GM23338 (cell line): ENCODE data around the gene BRK1. TPM values are rescaled to one million over a fixed set of nuclear protein-coding genes. Genes with fewer than 3 reads are reported as not detected.
A peak's percentile ranks its signal among the peaks of the same experiment; 100 is the strongest.

ENCODE experiments used
- ATAC-seq: fragments of 200-7000 bp; cut with Tn5 transposase; 3 replicates; pipeline ENCODE4 v1.9.1; 2020
- DNase-seq: peaks from one replicate; pipeline ENCODE4 v3.0.0-alpha.2; 2015; ENCODE audit warnings: low spot score
- H2AFZ ChIP-seq: fragments of 200-600 bp; sonication (generic); 2 replicates; pipeline ENCODE4 v1.8.0; 2016; ENCODE audit warnings: antibody characterized with exemption, mild to moderate bottlenecking, moderate library complexity
- H3F3A ChIP-seq: fragments of 200-600 bp; sonication (generic); replicated peaks from 2 replicates; pipeline ENCODE4 v1.8.0; 2017; ENCODE audit warnings: antibody characterized with exemption, mixed run types, low read depth
- H3K27ac ChIP-seq: fragments of 200-600 bp; sonication (generic); 2 replicates; pipeline ENCODE4 v1.6.1; 2016; ENCODE audit warnings: low read depth
- H3K27me3 ChIP-seq: fragments of 200-600 bp; sonication (generic); 2 replicates; pipeline ENCODE4 v1.8.0; 2016; ENCODE audit warnings: mild to moderate bottlenecking, mixed run types, moderate library complexity; ENCODE audit not compliant: insufficient read depth
- H3K36me3 ChIP-seq: fragments of 200-600 bp; sonication (generic); 2 replicates; pipeline ENCODE4 v1.8.0; 2016; ENCODE audit warnings: mild to moderate bottlenecking; ENCODE audit not compliant: insufficient read depth
- H3K4me1 ChIP-seq: fragments of 200-600 bp; sonication (generic); 2 replicates; pipeline ENCODE4 v1.8.0; 2016; ENCODE audit warnings: mild to moderate bottlenecking, moderate library complexity; ENCODE audit not compliant: insufficient read depth
- H3K4me2 ChIP-seq: fragments of 200-600 bp; sonication (generic); 2 replicates; pipeline ENCODE4 v1.7.1; 2017; ENCODE audit warnings: mixed run types
- H3K4me3 ChIP-seq: fragments of 200-600 bp; sonication (generic); 2 replicates; pipeline ENCODE4 v1.6.1; 2016; ENCODE audit warnings: mixed run types
- H3K79me2 ChIP-seq: fragments of 200-600 bp; sonication (generic); replicated peaks from 2 replicates; pipeline ENCODE4 v1.8.0; 2017; ENCODE audit warnings: mild to moderate bottlenecking; ENCODE audit not compliant: insufficient read depth
- H3K9me2 ChIP-seq: fragments of 200-600 bp; sonication (generic); 2 replicates; pipeline ENCODE4 v1.8.0; 2017; ENCODE audit not compliant: insufficient read depth
- H4K20me1 ChIP-seq: fragments of 200-600 bp; sonication (generic); replicated peaks from 2 replicates; pipeline ENCODE4 v1.8.0; 2017; ENCODE audit warnings: mild to moderate bottlenecking; ENCODE audit not compliant: insufficient read depth
- H3K27ac Mint-ChIP-seq: 2 replicates; pipeline ENCODE4 v1.8.0; 2020; ENCODE audit warnings: inconsistent platforms, mild to moderate bottlenecking, moderate library complexity, mixed read lengths
- H3K27me3 Mint-ChIP-seq: 3 replicates; pipeline ENCODE4 v1.8.0; 2022; ENCODE audit warnings: low read depth, mild to moderate bottlenecking, moderate library complexity, mixed read lengths, inconsistent platforms; ENCODE audit not compliant: insufficient read depth, poor library complexity
- H3K36me3 Mint-ChIP-seq: 3 replicates; pipeline ENCODE4 v1.8.0; 2021; ENCODE audit warnings: low read depth, mild to moderate bottlenecking, inconsistent platforms, moderate library complexity, mixed read lengths
- H3K4me1 Mint-ChIP-seq: 3 replicates; pipeline ENCODE4 v1.8.0; 2020; ENCODE audit warnings: mild to moderate bottlenecking, inconsistent platforms, mixed read lengths
- H3K4me3 Mint-ChIP-seq: 3 replicates; pipeline ENCODE4 v1.8.0; 2021; ENCODE audit warnings: moderate library complexity, mild to moderate bottlenecking, inconsistent platforms, mixed read lengths
- H3K9me3 Mint-ChIP-seq: 3 replicates; pipeline ENCODE4 v1.8.0; 2020; ENCODE audit warnings: moderate library complexity, mild to moderate bottlenecking, inconsistent platforms, mixed read lengths
- EZH2 ChIP-seq: fragments of 200-600 bp; sonication (generic); IDR thresholded peaks from one replicate; pipeline ENCODE4 v1.8.0; 2017; ENCODE audit warnings: antibody characterized with exemption, mild to moderate bottlenecking, low read depth; ENCODE audit not compliant: unreplicated experiment
- NANOG ChIP-seq: IDR thresholded peaks from 2 replicates; pipeline ENCODE4 v1.6.1; 2016; ENCODE audit warnings: antibody characterized with exemption, borderline replicate concordance
- ZNF331 ChIP-seq: fragments of 250-450 bp; sonication (Bioruptor Pico); IDR thresholded peaks from 2 replicates; pipeline ENCODE4 v1.5.0; 2020; ENCODE audit warnings: low read depth, mild to moderate bottlenecking, moderate library complexity
- polyA plus RNA-seq: library from polyadenylated mRNA; unstranded; fragments of >200 nt; fragmentation: Nextera tagmentation; extraction: Ambion mirVana; gene quantifications from 2 replicates; pipeline ENCODE4 v1.2.1, GENCODE V29; 2016
- total RNA-seq: library from RNA; depleted of rRNA; stranded (reverse); fragments of >200 nt; shearing (Covaris generic); gene quantifications from 2 replicates; pipeline ENCODE4 v1.2.3, GENCODE V29; 2014
- TF ChIP-seq, protein P1 (sequence below), 2 experiments: fragments of 200-600 bp in 1 of 2; sonication (generic) in 1 of 2; conservative IDR thresholded peaks; 2 replicates each; pipeline versions ENCODE4 v1.5.1 to v1.6.1; 2016 to 2017; ENCODE audit warnings: antibody characterized with exemption in 2 of 2, low read depth in 2 of 2, mild to moderate bottlenecking in 2 of 2, moderate library complexity in 1 of 2
- TF ChIP-seq, protein P2 (sequence below): IDR thresholded peaks from one replicate; pipeline ENCODE4 v1.6.1; 2018; ENCODE audit warnings: antibody characterized with exemption; ENCODE audit not compliant: unreplicated experiment
- TF ChIP-seq, protein P3 (sequence below): IDR thresholded peaks from 2 replicates; pipeline ENCODE4 v1.6.1; 2016; ENCODE audit warnings: antibody characterized with exemption

The BRK1 gene
- total and polyA plus RNA-seq, 2 experiments from 2014 or later = 130 to 165 TPM

DNA sequence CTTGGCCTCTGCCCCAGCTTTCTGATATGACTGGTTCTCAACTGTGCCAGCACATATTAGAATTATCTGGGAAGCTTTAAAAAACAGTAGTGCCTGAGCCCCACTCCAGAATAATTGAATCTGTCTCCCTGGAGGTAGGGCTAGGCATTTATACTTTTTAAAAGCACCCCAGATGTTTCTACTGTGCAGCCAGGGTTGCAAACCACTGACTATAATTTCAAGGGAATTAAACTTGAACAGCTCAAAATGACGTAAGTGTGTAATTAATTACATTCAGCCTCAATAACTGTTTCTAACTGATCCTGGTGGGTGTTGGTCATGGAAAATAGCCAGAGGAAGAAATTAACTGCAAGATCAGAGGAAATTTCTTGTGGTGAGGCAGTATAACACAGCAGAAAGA, 44.9 kb downstream of the BRK1 start (continued):
- TF ChIP-seq, protein P1, sequence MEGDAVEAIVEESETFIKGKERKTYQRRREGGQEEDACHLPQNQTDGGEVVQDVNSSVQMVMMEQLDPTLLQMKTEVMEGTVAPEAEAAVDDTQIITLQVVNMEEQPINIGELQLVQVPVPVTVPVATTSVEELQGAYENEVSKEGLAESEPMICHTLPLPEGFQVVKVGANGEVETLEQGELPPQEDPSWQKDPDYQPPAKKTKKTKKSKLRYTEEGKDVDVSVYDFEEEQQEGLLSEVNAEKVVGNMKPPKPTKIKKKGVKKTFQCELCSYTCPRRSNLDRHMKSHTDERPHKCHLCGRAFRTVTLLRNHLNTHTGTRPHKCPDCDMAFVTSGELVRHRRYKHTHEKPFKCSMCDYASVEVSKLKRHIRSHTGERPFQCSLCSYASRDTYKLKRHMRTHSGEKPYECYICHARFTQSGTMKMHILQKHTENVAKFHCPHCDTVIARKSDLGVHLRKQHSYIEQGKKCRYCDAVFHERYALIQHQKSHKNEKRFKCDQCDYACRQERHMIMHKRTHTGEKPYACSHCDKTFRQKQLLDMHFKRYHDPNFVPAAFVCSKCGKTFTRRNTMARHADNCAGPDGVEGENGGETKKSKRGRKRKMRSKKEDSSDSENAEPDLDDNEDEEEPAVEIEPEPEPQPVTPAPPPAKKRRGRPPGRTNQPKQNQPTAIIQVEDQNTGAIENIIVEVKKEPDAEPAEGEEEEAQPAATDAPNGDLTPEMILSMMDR (conservative IDR thresholded peaks at IDR 0.05; ENCODE audit: low read depth in 2 of 2) = no peak
- TF ChIP-seq, protein P2, sequence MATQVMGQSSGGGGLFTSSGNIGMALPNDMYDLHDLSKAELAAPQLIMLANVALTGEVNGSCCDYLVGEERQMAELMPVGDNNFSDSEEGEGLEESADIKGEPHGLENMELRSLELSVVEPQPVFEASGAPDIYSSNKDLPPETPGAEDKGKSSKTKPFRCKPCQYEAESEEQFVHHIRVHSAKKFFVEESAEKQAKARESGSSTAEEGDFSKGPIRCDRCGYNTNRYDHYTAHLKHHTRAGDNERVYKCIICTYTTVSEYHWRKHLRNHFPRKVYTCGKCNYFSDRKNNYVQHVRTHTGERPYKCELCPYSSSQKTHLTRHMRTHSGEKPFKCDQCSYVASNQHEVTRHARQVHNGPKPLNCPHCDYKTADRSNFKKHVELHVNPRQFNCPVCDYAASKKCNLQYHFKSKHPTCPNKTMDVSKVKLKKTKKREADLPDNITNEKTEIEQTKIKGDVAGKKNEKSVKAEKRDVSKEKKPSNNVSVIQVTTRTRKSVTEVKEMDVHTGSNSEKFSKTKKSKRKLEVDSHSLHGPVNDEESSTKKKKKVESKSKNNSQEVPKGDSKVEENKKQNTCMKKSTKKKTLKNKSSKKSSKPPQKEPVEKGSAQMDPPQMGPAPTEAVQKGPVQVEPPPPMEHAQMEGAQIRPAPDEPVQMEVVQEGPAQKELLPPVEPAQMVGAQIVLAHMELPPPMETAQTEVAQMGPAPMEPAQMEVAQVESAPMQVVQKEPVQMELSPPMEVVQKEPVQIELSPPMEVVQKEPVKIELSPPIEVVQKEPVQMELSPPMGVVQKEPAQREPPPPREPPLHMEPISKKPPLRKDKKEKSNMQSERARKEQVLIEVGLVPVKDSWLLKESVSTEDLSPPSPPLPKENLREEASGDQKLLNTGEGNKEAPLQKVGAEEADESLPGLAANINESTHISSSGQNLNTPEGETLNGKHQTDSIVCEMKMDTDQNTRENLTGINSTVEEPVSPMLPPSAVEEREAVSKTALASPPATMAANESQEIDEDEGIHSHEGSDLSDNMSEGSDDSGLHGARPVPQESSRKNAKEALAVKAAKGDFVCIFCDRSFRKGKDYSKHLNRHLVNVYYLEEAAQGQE = no peak
- TF ChIP-seq EZH2 = no peak
- no peak for TF ChIP-seq NANOG
- TF ChIP-seq, protein P3, sequence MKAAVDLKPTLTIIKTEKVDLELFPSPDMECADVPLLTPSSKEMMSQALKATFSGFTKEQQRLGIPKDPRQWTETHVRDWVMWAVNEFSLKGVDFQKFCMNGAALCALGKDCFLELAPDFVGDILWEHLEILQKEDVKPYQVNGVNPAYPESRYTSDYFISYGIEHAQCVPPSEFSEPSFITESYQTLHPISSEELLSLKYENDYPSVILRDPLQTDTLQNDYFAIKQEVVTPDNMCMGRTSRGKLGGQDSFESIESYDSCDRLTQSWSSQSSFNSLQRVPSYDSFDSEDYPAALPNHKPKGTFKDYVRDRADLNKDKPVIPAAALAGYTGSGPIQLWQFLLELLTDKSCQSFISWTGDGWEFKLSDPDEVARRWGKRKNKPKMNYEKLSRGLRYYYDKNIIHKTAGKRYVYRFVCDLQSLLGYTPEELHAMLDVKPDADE = no peak
- no peak for TF ChIP-seq ZNF331

DNA sequence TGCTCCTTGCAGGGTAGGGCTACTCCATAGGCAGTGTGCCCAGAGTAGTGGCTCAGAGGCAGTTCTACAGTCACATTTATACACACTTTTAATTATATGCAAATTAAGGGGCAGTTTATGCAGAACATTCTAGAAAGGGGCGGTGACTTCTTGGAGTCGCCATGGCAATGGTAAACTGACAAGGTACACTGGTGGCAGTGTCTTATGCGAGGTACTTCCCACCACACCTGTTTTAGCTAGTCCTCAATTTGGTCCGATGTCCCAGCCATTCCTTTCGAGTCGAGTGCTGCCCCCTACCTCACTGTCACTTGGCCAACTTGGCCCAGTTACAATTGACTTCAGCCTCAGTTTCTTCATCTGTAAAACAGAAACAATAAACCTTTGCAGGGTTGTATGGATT, 45.5 kb downstream of the BRK1 start:
- no peaks in the 10 kb centered on the region for H3K4me1 ChIP-seq
- no peaks in the 10 kb centered on the region for H3K79me2 ChIP-seq
- H2AFZ ChIP-seq = no peak overlapping the region
- peak; percentile 67 for DNase-seq
- no peaks in the 10 kb centered on the region for H4K20me1 ChIP-seq
- Mint-ChIP-seq H3K36me3 (no peaks in the 10 kb centered on the region), H3K27ac (no peak overlapping the region), H3K9me3 (no peaks in the 10 kb centered on the region), H3K4me3 (no peak overlapping the region), H3K4me1 (0 out of 3 replicates have a peak, but pooled peaks cover 3% of the 10 kb centered on the region), H3K27me3 (peaks cover 4% of the 10 kb centered on the region)
- no peaks in the 10 kb centered on the region for H3K27me3 ChIP-seq
- H3K4me2 ChIP-seq = no peak overlapping the region
- no peak for ATAC-seq
- TF ChIP-seq, protein P1 (conservative IDR thresholded peaks at IDR 0.05; ENCODE audit: low read depth in 2 of 2) = peak; percentile 28 to 56; a peak in 2 of 4 replicates
- no peak for TF ChIP-seq ZNF331
- no peaks in the 10 kb centered on the region for H3K36me3 ChIP-seq
- no peaks in the 10 kb centered on the region for H3K9me2 ChIP-seq
- no peak overlapping the region for H3K4me3 ChIP-seq
- H3K27ac ChIP-seq = no peak overlapping the region
- 0 out of 2 replicates have a peak, but pooled peaks cover 5% of the 10 kb centered on the region for H3F3A ChIP-seq
